ENCODE measurements around the gene PIEZO2.

PIEZO2 gene

GRCh38 chr18:11064106-11064505 is 85.3 kb downstream of the PIEZO2 start:
- DNase-seq: no peak

DNA sequence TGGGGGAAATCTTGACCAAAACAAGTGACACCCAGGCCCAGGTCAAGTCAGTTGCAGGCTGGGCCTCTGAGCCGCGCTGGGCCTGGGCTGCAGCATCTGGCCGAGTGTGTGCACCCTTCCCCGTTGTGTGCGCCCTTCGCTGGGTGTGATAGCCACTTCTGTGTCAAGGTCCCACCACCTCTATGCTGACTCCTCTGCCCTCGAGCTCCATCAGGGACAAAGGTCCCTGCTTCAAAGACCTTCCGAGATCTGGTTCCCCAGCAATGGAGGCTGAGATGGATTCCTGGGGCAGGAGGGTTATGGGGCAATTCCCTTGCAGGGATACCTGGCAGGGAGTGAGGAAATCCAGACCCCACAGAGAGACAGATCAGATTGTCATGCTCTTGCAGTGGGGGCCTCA is 93.6 kb downstream of the PIEZO2 start:
- DNase-seq: no peak

GRCh38 chr18:11054497-11054896 is 94.9 kb downstream of the PIEZO2 start:
- DNase-seq: no peak

- no peak for DNase-seq
Observed at GRCh38 chr18:11053293-11053692, 96.1 kb downstream of the PIEZO2 start.

- no peak for DNase-seq
Observed at GRCh38 chr18:11052800-11053199, 96.6 kb downstream of the PIEZO2 start.

DNA sequence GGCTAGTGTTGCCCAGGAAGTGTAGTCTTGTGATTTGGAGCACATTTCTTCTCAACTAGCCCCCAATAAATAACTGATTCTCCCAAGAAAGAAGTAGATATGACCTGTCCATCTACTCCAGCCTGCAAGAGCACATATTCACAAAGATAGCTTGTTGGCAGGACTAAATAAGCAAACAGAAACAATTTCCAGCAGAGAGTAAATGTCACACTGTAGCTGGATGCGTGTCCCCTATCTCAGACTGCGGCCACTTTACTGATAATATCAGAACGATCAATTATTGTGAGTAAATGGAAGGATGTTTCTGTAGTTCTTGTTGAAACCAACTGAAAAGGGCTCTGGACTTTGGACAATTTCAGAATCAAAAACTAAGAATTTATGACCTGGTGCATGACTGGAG is 97.9 kb downstream of the PIEZO2 start:
- DNase-seq: no peak

GRCh38 chr18:11050966-11051365 is 98.4 kb downstream of the PIEZO2 start:
- DNase-seq: no peak

DNA sequence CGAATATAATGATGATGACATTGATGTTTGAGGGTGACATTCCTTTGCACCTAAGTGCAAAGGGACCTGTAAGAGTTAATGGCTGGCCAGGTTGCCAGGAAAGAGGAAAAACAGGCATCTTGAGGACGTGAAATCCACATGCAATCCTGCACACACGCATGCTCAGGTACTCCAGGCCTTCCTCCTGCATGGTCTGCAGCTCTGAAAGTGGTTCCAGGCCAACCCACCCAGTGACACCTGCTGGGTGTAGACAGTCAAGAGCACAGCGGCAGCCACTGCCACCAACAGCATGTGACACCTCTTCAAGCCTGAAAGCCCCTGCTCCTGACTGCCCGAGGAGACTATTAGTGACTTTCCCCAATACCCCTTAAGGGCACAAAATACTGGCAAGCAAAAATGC is 101.6 kb downstream of the PIEZO2 start:
- DNase-seq: no peak

DNA sequence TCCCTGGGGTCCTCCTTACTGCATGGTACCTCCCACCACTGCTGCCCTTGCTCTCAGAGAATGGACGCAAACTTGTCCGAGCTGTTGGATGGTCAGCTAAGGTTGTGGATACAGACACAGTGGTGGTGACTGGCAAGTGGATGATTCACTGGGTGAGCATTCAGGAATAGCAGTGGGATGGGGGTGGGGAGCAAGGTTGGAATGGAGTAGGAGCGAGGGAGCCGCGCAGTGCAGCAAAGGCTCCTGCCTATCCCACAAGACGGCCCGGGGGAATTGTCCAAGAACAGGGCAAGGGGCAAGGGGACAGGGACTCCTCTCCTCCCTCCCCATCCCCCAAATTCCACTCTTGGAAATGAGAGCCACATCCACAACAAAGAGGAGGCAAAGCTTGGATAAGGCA is 102.2 kb downstream of the PIEZO2 start:
- DNase-seq: no peak

GRCh38 chr18:11046140-11046539 is 103.2 kb downstream of the PIEZO2 start:
- no peak for DNase-seq

DNA sequence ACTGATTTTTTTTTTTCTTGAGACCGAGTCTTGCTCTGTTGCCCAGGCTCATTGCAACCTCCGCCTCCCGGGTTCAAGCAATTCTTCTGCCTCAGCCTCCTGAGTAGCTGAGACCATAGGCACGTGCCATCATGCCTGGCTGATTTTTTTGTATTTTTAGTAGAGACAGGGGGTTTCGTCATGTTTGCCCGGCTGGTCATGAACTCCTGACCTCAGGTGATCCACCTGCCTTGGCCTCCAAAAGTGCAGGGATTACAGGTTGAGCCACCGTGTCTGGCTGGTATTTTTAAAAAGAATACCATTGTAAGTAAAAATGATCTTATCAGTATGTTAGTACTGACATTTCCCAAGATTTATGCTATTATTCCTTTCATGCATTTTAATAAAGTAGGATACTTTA is 105.7 kb downstream of the PIEZO2 start:
- no peak for DNase-seq

GRCh38 chr18:11042247-11042646 is 107.1 kb downstream of the PIEZO2 start:
- DNase-seq: no peak

- no peak for DNase-seq
Observed at GRCh38 chr18:11040823-11041656, 108.3 kb downstream of the PIEZO2 start.

DNA sequence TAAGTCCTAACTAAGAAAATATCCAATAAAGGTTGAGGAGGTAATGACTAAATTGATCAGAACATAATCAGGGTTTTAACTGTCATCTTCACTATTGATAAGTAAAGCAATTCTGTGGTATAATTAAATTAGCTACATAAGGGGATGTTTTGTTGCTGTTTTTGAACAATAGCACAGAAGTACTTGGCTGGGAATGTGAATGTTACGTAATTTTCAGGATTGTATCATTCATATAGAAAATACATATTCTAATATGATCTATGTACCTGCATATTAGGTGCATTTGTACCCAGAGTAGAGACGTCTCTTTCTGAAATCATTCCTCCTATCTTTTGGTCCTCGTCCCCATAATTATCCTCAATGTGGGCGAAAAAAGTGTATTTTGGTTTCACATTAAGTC is 109.0 kb downstream of the PIEZO2 start:
- DNase-seq: no peak

GRCh38 chr18:11037533-11038240 is 111.7 kb downstream of the PIEZO2 start:
- no peak for DNase-seq

GRCh38 chr18:11035814-11036495 is 113.4 kb downstream of the PIEZO2 start:
- DNase-seq: no peak

DNA sequence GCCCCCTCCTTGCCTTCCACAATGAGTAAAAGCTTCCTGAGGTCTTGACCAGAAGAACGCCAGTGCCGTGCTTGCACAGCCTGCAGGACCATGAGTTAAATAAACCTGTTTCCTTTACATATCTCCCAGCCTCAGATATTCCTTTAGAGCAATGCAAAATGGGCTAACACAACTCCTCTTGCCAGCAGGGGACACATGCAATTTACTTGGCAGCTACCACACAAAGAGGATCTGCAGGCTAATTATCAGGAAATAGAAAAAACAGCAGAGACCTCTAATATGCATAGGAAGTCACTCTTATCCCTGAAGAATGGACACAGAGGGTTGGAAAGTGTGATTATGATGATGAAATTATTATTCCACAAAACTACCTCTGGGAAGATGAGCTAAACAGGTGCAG is 114.0 kb downstream of the PIEZO2 start:
- DNase-seq: no peak

- DNase-seq: no peak
Observed at GRCh38 chr18:11034884-11035283, 114.5 kb downstream of the PIEZO2 start.

- DNase-seq: no peak
Observed at GRCh38 chr18:11033503-11033902, 115.9 kb downstream of the PIEZO2 start.

DNA sequence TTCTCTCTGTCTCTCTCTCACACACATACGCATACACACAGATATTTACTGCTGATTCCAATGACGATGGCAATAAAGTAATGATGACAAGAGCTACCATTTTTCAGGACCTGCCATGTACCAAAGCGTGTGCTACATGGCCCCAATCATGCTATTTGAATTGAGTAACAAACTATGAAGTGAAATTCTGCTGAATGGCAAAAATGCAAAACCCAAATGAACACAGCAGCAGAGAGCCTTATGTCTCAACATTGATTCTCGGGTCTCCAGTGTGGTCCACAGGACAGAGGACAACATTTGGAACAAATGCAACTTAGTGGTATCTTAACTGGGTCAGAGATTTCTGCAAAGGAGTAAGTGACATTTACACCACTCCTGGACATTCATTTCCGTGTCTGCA is 117.4 kb downstream of the PIEZO2 start:
- no peak for DNase-seq

- DNase-seq: no peak
Observed at GRCh38 chr18:11029021-11029420, 120.3 kb downstream of the PIEZO2 start.

DNA sequence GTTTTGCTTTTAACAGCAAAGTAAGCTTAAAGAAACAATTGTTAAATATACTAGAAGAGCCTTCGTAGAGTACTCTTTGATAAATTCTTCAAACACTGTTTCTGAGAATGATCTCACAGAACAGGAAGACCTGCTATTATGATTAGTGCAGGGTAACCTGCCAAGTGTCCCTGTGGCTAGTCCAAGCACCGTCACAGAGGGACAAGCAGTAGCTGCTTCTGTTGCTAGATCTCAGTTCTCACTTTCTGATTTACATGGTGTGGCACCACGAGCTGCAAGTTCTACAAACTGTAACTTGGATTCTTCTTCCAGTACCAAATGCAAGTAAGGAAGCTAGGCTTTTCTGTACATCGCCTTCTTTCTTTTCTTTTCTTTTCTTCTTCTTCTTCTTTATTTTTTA is 121.5 kb downstream of the PIEZO2 start:
- no peak for DNase-seq

- no peak for DNase-seq
Observed at GRCh38 chr18:11025671-11026070, 123.7 kb downstream of the PIEZO2 start.
